Bronchial epithelial cell (primary cell): ENCODE measurements around the gene DSCAML1. TPM values are rescaled to one million over a fixed set of nuclear protein-coding genes. Genes with fewer than 3 reads are reported as not detected.
"Not testable (repeated sequence)": the region's sequence is repeated elsewhere in the genome, so short reads cannot be mapped to it uniquely, and the experiment has no call there.

Experiments used
- DNase-seq: peaks from one replicate; pipeline ENCODE4 v3.0.0-alpha.2; 2010; ENCODE audit warnings: low read depth
- FAIRE-seq: peaks from 2 replicates; lab custom pipeline; 2011; peaks lifted over from hg19 to GRCh38; lab: Jason Lieb, UNC
- H3K27me3 ChIP-seq: 2 replicates; pipeline ENCODE4 v1.5.1; 2011; ENCODE audit warnings: low read length; ENCODE audit not compliant: control insufficient read depth, insufficient read depth
- H3K36me3 ChIP-seq: 2 replicates; pipeline ENCODE4 v1.5.1; 2011; ENCODE audit warnings: low read length; ENCODE audit not compliant: control insufficient read depth, insufficient read depth
- H3K4me3 ChIP-seq: 2 replicates; pipeline ENCODE4 v1.5.1; 2011; ENCODE audit warnings: mild to moderate bottlenecking, low read depth, low read length, control low read depth
- total RNA-seq: library from RNA; depleted of rRNA; stranded (reverse); fragments of >200 nt; gene quantifications from 2 replicates; pipeline ENCODE4 v1.2.1, GENCODE V29; 2014
- TF ChIP-seq, protein P1 (sequence below): IDR thresholded peaks from 2 replicates; pipeline ENCODE4 v1.5.1; 2011; ENCODE audit warnings: mild to moderate bottlenecking, moderate library complexity, low read length, control low read depth, inconsistent platforms; ENCODE audit not compliant: insufficient read depth, severe bottlenecking

Gene DSCAML1
- total RNA-seq, 1 donor from 2014 or later: under 0.01 TPM

DNA sequence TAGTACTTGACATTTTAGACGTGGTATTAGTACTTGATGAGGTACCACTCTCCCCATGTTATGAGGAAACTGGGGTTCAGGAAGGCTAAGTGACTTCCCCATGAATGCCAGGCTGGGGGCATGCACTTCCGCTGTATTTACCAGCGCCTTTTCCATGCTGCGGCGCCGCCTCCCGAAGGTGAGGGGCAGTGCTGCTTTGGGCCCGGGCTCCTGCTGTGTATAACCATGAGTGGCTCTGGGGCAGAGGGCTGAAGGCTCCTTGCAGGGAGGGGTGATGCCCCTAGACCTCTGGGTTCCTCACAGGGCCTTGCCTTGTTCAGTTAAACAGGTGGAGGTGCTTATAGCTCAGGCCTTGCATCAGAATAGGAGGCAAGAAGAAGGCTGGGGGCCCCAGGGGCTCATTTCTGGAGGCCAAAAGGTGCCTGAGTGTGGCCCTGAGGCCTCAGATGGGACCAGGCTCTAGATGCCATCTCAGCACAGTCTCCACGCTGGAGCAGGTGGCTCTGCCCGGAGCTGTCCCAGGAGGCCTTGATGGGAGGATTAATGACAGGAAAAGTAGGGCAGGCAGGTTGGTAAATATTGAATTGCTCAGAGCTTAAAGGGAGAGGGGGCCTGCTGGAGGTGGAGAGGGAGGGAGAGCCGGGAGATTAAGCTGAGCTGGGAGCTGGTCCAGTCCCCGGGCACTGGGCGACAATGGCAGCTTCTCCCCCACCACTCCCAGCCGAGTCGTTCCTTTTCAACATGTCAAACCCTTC lies 339.8 kb downstream of the DSCAML1 start:
- no peak for FAIRE-seq

DNA sequence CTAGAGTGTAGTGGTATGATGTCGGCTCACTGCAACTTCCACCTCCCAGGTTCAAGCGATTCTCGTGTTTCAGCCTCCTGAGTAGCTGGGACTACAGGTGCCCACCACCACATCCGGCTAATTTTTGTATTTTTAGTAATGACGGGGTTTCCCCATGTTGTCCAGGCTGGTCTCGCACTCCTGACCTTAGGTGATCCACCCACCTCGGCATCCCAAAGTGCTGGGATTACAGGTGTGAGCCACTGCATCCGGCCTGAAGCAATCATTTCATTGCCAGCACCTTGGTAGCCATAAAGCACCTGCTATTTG lies 340.3 kb downstream of the DSCAML1 start:
- DNase-seq, H3K27me3 ChIP-seq, FAIRE-seq, H3K4me3 ChIP-seq, H3K36me3 ChIP-seq: not testable (repeated sequence)

More for the DNA sequence above, 339.8 kb downstream of the DSCAML1 start:
- H3K4me3 ChIP-seq: no peak overlapping the region
- peaks cover 1% of the 10 kb centered on the region for H3K27me3 ChIP-seq
- TF ChIP-seq, protein P1, sequence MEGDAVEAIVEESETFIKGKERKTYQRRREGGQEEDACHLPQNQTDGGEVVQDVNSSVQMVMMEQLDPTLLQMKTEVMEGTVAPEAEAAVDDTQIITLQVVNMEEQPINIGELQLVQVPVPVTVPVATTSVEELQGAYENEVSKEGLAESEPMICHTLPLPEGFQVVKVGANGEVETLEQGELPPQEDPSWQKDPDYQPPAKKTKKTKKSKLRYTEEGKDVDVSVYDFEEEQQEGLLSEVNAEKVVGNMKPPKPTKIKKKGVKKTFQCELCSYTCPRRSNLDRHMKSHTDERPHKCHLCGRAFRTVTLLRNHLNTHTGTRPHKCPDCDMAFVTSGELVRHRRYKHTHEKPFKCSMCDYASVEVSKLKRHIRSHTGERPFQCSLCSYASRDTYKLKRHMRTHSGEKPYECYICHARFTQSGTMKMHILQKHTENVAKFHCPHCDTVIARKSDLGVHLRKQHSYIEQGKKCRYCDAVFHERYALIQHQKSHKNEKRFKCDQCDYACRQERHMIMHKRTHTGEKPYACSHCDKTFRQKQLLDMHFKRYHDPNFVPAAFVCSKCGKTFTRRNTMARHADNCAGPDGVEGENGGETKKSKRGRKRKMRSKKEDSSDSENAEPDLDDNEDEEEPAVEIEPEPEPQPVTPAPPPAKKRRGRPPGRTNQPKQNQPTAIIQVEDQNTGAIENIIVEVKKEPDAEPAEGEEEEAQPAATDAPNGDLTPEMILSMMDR: no peak
- no peak for DNase-seq
- H3K36me3 ChIP-seq: no peaks in the 10 kb centered on the region

DNA sequence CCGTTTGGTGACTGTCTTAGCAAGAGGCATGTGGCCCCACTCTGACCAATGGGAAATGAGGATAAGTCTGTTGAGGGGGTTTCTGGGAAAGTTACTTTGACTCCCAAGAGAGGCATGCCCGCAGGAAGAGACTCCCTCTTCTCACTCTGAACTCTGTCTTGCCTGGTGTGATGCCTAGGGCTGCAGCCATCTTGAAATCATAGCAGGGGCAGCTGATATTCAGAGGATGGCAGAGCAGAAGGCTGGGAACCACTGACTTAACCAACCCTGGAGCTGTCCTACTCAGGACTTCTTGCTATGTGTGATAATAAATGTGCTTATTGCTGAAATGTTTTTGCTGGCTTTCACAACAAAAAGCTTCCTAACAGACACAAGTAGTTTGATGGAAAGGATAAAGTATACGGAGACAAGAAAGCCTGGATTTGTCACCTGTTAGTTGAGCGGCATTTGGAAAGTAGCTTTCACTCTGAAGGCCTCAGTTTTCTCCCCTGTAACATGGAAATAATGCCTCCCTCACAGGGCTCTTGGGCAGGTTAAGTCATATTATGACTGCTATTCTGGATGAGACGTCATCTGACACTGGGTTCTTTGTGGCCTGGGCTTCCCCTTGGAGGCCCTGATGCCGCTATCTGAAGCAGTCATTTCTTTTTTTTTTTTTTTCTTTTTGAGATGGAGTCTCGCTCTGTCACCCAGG lies 340.8 kb downstream of the DSCAML1 start:
- TF ChIP-seq, protein P1: no peak
- Histone ChIP-seq H3K27me3 (peaks cover 1% of the 10 kb centered on the region), H3K36me3 (no peaks in the 10 kb centered on the region), H3K4me3 (no peak overlapping the region)
- DNase-seq: no peak
- no peak for FAIRE-seq

DNA sequence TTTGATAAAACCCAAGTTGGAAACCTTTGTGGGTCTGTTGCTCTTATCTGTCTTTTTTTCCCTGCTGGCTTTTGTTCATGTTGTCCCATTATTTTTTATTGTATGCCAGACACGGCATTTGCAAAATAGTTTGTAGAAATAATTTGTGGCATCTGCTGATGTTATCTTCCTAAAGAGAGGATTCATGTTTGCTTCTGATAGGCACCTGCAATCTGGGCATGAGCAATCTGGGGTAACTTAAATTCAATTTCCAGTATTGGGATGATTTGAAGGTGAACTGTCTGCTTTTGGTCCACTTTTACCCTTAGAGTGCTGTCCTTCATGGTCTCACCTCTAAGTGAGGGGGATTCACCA lies 342.5 kb downstream of the DSCAML1 start:
- TF ChIP-seq, protein P1: no peak
- Histone ChIP-seq H3K27me3 (peaks cover 1% of the 10 kb centered on the region), H3K36me3 (no peaks in the 10 kb centered on the region), H3K4me3 (no peak overlapping the region)
- FAIRE-seq: no peak
- DNase-seq: no peak

DNA sequence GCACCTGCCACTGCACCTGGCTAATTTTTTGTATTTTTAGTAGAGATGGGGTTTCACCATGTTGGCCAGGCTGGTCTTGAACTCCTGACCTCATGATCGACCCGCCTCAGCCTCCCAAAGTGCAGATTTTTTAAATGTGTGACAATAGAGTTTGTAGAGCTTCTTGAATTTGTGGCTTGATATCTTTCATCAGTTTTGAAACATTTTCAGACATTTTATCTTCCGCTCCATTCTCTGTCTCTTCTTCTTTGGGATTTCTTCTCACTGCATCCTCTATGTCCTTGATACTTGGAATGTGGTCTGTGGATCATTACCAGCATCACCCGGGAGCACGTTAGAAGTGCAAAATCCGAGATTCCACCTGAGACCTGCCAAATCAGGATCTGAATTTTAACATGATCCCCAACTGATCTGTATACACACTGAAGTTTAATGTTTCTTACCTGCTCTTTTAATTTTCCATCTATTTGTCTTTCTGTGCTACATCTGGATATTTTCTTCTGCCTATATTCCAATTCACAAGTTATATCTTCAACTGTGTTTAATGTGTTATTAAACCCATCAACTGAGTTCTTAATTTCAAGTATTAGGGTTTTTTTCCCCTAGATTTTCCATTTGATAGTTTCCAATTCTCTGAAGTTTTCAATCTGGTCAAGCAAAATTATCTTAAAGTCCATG lies 343.0 kb downstream of the DSCAML1 start:
- TF ChIP-seq, protein P1: no peak
- DNase-seq: no peak
- Histone ChIP-seq H3K4me3 (no peak overlapping the region), H3K36me3 (no peaks in the 10 kb centered on the region), H3K27me3 (peaks cover 1% of the 10 kb centered on the region)
- no peak for FAIRE-seq

DNA sequence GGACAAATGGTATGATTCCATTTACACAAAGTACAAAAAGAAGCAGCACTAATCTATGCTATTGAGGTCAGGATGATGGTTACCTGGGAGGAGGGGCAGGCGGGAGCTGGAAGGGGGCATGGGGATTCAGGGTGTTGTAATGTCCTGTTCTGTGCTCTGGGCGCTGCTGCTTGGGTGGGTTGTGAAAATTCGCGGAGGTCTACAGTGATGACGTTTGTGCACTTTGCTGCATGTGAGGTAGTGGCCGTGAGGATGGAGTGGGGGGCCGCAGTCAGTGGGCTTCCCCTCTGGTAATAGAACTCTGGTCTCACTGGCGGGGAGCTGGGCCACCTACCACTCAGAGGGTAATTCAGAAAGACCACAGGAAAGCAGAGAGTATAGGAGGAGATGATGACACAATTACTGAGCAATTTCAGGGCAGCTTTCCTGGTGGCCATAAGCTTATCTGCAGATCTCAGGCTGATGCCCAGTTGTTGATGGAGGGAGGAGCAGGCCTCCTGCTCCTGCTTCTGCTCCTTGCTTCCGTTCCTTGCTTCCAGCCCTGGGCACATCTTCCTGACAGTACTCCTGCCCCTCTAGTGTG lies 347.8 kb downstream of the DSCAML1 start:
- TF ChIP-seq, protein P1: no peak
- no peak overlapping the region for H3K4me3 ChIP-seq
- no peaks in the 10 kb centered on the region for H3K36me3 ChIP-seq
- no peak for DNase-seq
- FAIRE-seq: no peak
- H3K27me3 ChIP-seq: peaks cover 3% of the 10 kb centered on the region
